Placental epithelial cell (primary cell): ENCODE data around the gene PLEKHD1. TPM values are rescaled to one million over a fixed set of nuclear protein-coding genes. Genes with fewer than 3 reads are reported as not detected.

Experiments
- total RNA-seq: library from RNA; depleted of rRNA; stranded (reverse); fragments of >200 nt; gene quantifications from 2 replicates; pipeline ENCODE4 v1.2.3, GENCODE V29; 2012

The PLEKHD1 gene
- 0.22 and 0.39 TPM in 2 replicates for total RNA-seq

DNA sequence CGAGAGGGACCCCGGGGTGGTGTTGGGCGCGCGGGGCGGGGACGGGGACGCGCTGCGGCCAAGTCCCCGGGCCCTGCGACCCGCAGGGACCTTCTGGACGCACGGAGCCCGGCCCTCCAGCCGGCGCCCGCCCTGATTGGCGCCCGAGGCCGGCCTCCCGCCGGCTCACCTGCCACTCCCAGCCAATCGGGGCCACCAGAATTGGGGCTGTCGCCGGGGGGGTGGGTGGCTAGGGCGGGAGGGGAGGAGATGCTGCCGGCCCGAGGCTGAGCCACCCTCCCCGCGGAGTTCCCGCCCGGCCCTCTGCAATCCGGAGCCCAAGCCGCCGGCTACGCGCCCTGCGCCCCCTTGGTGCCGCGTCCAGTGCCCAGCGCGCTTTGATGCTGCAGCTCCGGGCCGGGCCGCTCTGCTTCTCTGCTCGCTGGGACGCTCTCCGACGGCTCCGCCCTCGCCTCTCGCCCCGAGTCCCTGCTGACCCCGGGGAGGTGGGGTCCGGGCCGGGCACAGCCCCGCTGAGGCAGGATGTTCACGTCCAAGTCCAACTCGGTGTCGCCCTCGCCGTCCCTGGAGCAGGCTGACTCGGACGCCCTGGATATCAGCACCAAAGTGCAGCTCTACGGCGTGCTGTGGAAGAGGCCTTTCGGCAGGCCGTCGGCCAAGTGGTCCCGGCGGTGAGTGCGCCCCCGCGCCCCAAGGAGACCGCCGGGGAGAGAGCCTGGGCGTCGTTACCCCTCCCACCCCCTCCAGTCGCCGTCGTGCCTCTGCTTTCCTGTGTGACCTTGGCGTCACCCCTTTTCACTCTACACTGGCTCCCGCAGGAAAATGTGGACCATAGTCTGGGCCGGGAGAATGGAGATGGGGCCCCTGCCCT is at the start of gene PLEKHD1:
Gene PLEKHD1 (plus strand): TSS at position 285 of the 871 bp plus-strand sequence. CDS start 238 bp downstream, at position 523.

DNA sequence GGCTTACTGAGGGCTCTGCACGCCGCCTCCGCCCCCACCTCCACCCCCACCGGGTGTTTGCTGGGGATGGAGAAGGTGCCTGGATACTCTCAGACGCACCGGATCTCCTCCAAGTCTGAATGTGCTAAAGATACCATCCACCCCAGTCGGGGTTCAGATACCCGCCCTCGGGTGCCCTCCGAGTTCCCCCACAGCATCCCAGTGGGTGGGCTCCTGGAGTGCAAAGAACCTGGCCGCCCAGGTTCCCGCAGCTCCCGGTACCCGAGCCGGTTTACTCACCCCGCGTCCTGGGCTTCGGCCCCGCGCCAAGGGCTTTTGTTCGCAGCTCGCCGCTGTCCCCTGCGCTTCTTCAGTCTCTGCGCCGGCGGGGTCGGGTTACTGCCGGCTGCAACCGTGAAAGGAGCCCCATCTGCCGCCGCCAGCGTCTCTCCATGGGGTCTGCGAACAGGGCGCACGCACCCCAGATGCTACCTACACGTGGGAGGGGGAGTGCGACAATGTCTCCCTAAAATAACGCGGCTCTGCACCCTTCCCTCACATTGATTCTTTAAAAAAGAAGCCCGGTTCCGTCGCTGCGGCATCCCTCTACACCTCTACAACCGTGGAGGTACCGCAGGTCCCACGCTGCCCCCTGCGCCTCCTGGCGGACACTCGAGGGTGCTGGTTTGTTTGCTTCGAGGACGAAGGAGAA is 89.9 kb downstream of the PLEKHD1 start, which contains the start of gene CCDC177:
Gene CCDC177 (minus strand): TSS at position 609 of the 691 bp plus-strand sequence. CDS start 1,249 bp downstream, outside the sequence.

Other genes starting within 250 kb of the PLEKHD1 start
- under 0.01 TPM in 2 replicates for gene GALNT16, start 224.6 kb upstream of the PLEKHD1 start, total RNA-seq
- gene ERH, start 86.4 kb upstream of the PLEKHD1 start, total RNA-seq: 97.4 and 112 TPM in 2 replicates
- gene SLC39A9, start 86.0 kb upstream of the PLEKHD1 start, total RNA-seq: 116 and 182 TPM in 2 replicates
- not detected in 2 replicates for gene CCDC177, start 90.1 kb downstream of the PLEKHD1 start, total RNA-seq
- gene SUSD6, start 126.9 kb downstream of the PLEKHD1 start, total RNA-seq: 4.6 and 6.3 TPM in 2 replicates